ENCODE results near the gene SND1.
A peak's percentile ranks its signal among the peaks of the same experiment; 100 is the strongest.

SND1 gene

GRCh38 chr7:127711872-127712271 is 59.9 kb downstream of the SND1 start:
- TF ChIP-seq POLR2A (IDR thresholded peaks at IDR 0.05; ENCODE audit: low read length) (no peak), GATA1 (IDR thresholded peaks at IDR 0.05; ENCODE audit: low read depth, low read length) (no peak)
- no peak for DNase-seq

GRCh38 chr7:127713006-127713405 is 61.0 kb downstream of the SND1 start:
- no peak for DNase-seq
- TF ChIP-seq POLR2A (IDR thresholded peaks at IDR 0.05; ENCODE audit: low read length) (no peak), GATA1 (IDR thresholded peaks at IDR 0.05; ENCODE audit: low read depth, low read length) (no peak)

- TF ChIP-seq POLR2A (IDR thresholded peaks at IDR 0.05; ENCODE audit: low read length) (no peak), GATA1 (IDR thresholded peaks at IDR 0.05; ENCODE audit: low read depth, low read length) (no peak)
- no peak for DNase-seq
Measured at GRCh38 chr7:127713758-127714157, 61.8 kb downstream of the SND1 start.

DNA sequence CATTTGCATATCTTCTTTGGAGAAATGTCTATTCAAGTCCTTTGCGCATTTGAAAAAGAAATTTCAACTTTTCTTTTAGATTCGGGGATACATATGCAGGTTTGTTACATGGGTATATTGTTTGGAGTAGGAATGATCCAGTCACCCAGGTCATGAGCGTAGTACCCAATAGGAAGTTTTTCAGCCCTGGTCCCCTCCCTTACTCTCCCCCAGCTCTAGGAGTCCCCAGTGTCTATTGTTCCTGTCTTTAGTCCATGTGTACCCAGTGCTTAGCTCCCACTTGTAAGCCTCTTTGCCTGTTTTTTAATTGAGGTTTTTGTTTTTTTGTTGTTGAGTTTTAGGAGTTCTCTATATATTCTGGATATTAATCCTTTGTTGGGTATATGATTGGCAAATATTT is 63.3 kb downstream of the SND1 start:
- no peak for TF ChIP-seq GATA1 (IDR thresholded peaks at IDR 0.05; ENCODE audit: low read depth, low read length)
- TF ChIP-seq POLR2A (IDR thresholded peaks at IDR 0.05; ENCODE audit: low read length): no peak
- no peak for DNase-seq

DNA sequence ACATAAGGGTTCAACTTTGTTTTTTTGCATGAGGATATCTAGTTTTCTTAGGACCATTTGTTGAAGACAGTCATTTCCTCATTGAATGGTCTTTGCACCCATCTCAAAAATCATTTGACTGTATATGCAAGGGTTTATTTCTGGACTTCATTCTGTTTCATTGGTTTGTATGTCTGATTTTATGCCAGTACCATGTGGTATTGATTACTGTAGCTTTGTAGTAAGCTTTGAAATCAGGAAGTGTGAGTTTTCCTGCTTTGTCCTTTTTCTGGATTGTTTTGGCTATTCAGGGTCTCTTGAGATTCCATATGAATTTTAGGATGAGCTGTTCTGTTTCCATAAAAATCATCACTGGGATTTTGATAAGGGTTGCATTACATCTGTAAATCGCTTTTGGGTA is 63.9 kb downstream of the SND1 start:
- DNase-seq: no peak
- TF ChIP-seq GATA1 (IDR thresholded peaks at IDR 0.05; ENCODE audit: low read depth, low read length) (no peak), POLR2A (IDR thresholded peaks at IDR 0.05; ENCODE audit: low read length) (no peak)

GRCh38 chr7:127717502-127718339 is 65.7 kb downstream of the SND1 start:
- TF ChIP-seq POLR2A (IDR thresholded peaks at IDR 0.05; ENCODE audit: low read length) (no peak), GATA1 (IDR thresholded peaks at IDR 0.05; ENCODE audit: low read depth, low read length) (no peak)
- DNase-seq: peak; percentile 53 to 78

GRCh38 chr7:127718340-127718679 is 66.3 kb downstream of the SND1 start:
- DNase-seq: peak; percentile 48 to 69
- TF ChIP-seq POLR2A (IDR thresholded peaks at IDR 0.05; ENCODE audit: low read length): no peak
- TF ChIP-seq GATA1 (IDR thresholded peaks at IDR 0.05; ENCODE audit: low read depth, low read length): no peak

DNA sequence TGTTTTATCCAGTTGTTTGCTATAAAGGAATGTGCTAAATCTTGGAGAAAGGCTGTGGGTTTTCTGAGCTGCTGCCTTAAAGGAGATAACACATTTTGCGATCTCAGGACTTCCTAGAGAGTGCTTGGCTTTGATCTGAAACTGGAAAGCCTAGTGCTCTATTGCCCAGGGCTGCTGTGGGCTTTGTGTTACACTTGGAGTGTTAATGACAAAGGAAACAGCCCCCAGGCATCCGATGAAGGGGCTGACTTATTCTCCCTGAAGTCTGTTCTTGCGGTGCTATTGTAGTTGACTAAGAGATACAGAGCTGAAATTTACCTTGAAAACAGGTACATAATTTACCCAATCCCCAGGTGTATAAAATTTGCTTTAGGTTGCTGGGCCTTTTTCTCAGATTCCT is 74.5 kb downstream of the SND1 start:
- DNase-seq: no peak
- no peak for TF ChIP-seq GATA1 (IDR thresholded peaks at IDR 0.05; ENCODE audit: low read depth, low read length)
- TF ChIP-seq POLR2A (IDR thresholded peaks at IDR 0.05; ENCODE audit: low read length): no peak

GRCh38 chr7:127730658-127731276 is 78.8 kb downstream of the SND1 start:
- TF ChIP-seq GATA1 (IDR thresholded peaks at IDR 0.05; ENCODE audit: low read depth, low read length): no peak
- TF ChIP-seq POLR2A (IDR thresholded peaks at IDR 0.05; ENCODE audit: low read length): no peak
- no peak for DNase-seq

GRCh38 chr7:127731431-127732080 is 79.6 kb downstream of the SND1 start:
- TF ChIP-seq GATA1 (IDR thresholded peaks at IDR 0.05; ENCODE audit: low read depth, low read length): no peak
- no peak for TF ChIP-seq POLR2A (IDR thresholded peaks at IDR 0.05; ENCODE audit: low read length)
- no peak for DNase-seq

- DNase-seq: no peak
- no peak for TF ChIP-seq GATA1 (IDR thresholded peaks at IDR 0.05; ENCODE audit: low read depth, low read length)
- TF ChIP-seq POLR2A (IDR thresholded peaks at IDR 0.05; ENCODE audit: low read length): no peak
Measured at GRCh38 chr7:127732306-127732705, 80.3 kb downstream of the SND1 start.

- DNase-seq: no peak
- TF ChIP-seq GATA1 (IDR thresholded peaks at IDR 0.05; ENCODE audit: low read depth, low read length) (no peak), POLR2A (IDR thresholded peaks at IDR 0.05; ENCODE audit: low read length) (no peak)
Measured at GRCh38 chr7:127733986-127734385, 82.0 kb downstream of the SND1 start.

- TF ChIP-seq GATA1 (IDR thresholded peaks at IDR 0.05; ENCODE audit: low read depth, low read length): no peak
- no peak for TF ChIP-seq POLR2A (IDR thresholded peaks at IDR 0.05; ENCODE audit: low read length)
- DNase-seq: peak in 1 of 2 experiments; percentile 31
Measured at GRCh38 chr7:127736511-127736910, 84.5 kb downstream of the SND1 start.

GRCh38 chr7:127738859-127739258 is 86.9 kb downstream of the SND1 start:
- DNase-seq: no peak
- TF ChIP-seq GATA1 (IDR thresholded peaks at IDR 0.05; ENCODE audit: low read depth, low read length): no peak
- TF ChIP-seq POLR2A (IDR thresholded peaks at IDR 0.05; ENCODE audit: low read length): no peak

Data from erythroblast (primary cell).